Testis (tissue), 3 donors: Measurements from ENCODE around the gene TDRD9. TPM values are rescaled to one million over a fixed set of nuclear protein-coding genes. Genes with fewer than 3 reads are reported as not detected.

Source experiments
- DNase-seq: peaks from one replicate; pipeline ENCODE4 v3.0.0-alpha.2; 2019
- H3K27ac ChIP-seq, 2 donors: fragments of 200-600 bp; sonication (generic); one replicate each; pipeline ENCODE4 v1.5.1; 2019
- H3K27me3 ChIP-seq: fragments of 200-600 bp; sonication (generic); one replicate; pipeline ENCODE4 v1.5.1; 2019
- H3K36me3 ChIP-seq: fragments of 200-600 bp; sonication (generic); one replicate; pipeline ENCODE4 v1.5.1; 2017; ENCODE audit warnings: low read depth; ENCODE audit errors: missing control alignments
- H3K4me1 ChIP-seq: fragments of 200-600 bp; sonication (generic); one replicate; pipeline ENCODE4 v1.5.1; 2019
- H3K4me3 ChIP-seq, 2 donors: fragments of 200-600 bp; sonication (generic); one replicate each; pipeline ENCODE4 v1.5.1; 2017 to 2019
- H3K9me3 ChIP-seq: fragments of 200-600 bp; sonication (generic); one replicate; pipeline ENCODE4 v1.5.1; 2017
- POLR2A ChIP-seq: fragments of 450-650 bp; IDR thresholded peaks from one replicate; pipeline ENCODE4 v1.6.1; 2017; ENCODE audit warnings: antibody characterized with exemption, mild to moderate bottlenecking, moderate library complexity
- WGBS, 2 donors: methylation state at CpG; one replicate each; pipeline ENCODE4 v1.1.5; 2018; 5-methylcytosine and 5-hydroxymethylcytosine counted together
- intact Hi-C: fragments of 100-400 bp; cut with DNase I; formaldehyde crosslinking; loops from one replicate; pipeline ENCODE4 v1.15.1; 2023; ENCODE audit warnings: low total_unique reads
- polyA plus RNA-seq: library from polyadenylated mRNA; stranded (reverse); fragments of 350-450 nt; fragmentation: Illumina TruSeq; extraction: RNeasy Lipid Tissue Mini Kit (QIAGEN cat#74804); gene quantifications from one replicate; pipeline ENCODE4 v1.2.3, GENCODE V29; 2014; ENCODE audit warnings: low read depth, low replicate concordance; ENCODE audit not compliant: insufficient read depth
- total RNA-seq, 2 donors: library from RNA; depleted of rRNA; stranded (reverse); fragments of >200 nt; gene quantifications; one replicate each; pipeline ENCODE4 v1.2.3, GENCODE V29; 2016
- TF ChIP-seq, protein P1 (sequence below), 3 experiments: fragments of 450-650 bp in 2 of 3; fragments of 200-600 bp in 1 of 3; sonication (generic) in 1 of 3; IDR thresholded peaks; one replicate each; pipeline ENCODE4 v1.5.1; 2016 to 2019; ENCODE audit warnings: antibody characterized with exemption in 3 of 3, mild to moderate bottlenecking in 2 of 3, moderate library complexity in 1 of 3

TDRD9 gene
- total and polyA plus RNA-seq, 3 donors from 2014 or later: 41.8 to 72.8 (median 68.5) TPM

DNA sequence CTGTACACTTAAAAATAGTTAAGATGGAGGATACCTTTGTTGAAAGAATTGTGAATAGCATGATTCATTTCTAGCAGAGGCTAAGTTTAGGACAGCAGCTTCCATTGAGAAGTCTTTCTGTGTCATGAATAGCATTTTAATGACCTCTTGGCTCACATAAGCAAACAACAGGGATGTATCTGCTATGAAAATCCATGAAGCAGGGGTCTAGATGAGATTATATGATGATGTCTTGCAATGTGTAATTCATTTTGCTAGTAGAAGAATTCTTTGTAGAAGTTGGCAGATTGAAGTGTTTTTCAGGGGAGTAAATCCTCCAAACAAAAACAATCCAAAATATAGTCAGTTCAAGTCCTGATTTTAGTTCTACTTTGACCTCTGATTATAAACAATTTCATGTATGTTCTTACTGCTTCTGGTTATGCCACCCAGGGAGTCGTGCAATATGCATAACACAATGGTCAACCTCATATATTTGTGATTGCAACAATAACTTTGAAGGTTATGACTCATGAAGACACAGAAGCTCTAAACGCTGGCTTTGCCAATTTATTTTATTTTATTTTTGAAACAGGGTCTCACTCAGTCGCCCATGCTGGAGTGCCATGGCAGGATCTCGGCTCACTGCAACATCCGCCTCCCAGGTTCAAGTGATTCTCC, 21.0 kb downstream of the TDRD9 start:
- no peaks in the 10 kb centered on the region for H3K36me3 ChIP-seq
- H3K27ac ChIP-seq: no peak overlapping the region
- DNase-seq: no peak
- no peaks in the 10 kb centered on the region for H3K9me3 ChIP-seq
- H3K27me3 ChIP-seq: no peaks in the 10 kb centered on the region
- intact Hi-C loops: no loop called here
- no peaks in the 10 kb centered on the region for H3K4me1 ChIP-seq
- H3K4me3 ChIP-seq: no peak overlapping the region
- TF ChIP-seq, protein P1, sequence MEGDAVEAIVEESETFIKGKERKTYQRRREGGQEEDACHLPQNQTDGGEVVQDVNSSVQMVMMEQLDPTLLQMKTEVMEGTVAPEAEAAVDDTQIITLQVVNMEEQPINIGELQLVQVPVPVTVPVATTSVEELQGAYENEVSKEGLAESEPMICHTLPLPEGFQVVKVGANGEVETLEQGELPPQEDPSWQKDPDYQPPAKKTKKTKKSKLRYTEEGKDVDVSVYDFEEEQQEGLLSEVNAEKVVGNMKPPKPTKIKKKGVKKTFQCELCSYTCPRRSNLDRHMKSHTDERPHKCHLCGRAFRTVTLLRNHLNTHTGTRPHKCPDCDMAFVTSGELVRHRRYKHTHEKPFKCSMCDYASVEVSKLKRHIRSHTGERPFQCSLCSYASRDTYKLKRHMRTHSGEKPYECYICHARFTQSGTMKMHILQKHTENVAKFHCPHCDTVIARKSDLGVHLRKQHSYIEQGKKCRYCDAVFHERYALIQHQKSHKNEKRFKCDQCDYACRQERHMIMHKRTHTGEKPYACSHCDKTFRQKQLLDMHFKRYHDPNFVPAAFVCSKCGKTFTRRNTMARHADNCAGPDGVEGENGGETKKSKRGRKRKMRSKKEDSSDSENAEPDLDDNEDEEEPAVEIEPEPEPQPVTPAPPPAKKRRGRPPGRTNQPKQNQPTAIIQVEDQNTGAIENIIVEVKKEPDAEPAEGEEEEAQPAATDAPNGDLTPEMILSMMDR (IDR thresholded peaks at IDR 0.05): no peak
- TF ChIP-seq POLR2A: no peak
- 81 to 85% methylated on average over 5 of the region's 5 CpGs for WGBS, 2 donors

DNA sequence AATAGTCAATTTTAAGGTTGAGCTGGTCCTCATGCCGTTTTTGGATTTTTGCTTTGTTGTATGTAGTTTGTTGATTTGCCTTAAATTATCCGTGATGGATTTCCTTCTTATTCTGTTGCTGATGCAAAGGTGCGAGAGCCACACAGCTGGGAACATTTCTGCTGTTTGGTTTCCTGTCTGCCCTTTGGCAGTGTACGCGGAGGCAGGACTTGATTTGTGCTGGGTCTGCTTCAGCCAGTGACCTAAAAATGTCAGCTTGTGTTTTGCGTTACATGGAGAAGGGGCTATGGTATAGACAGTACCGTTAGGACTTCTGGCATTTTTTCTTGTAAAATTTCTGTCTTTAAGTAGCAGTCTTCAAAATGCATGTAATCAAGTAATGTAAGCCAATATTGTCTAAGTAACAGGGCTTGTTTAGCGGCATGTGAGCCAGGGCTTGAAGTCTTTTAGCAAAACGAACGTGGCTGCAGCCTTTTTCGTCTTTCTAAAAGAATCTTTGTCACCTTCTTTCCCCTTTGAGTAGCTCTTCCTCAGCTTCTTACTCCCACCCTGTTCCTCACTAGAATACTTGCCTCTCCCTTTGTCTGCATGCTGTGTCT, 32.3 kb downstream of the TDRD9 start:
- intact Hi-C loops: no loop called here
- WGBS, 2 donors: 65 to 78% methylated on average over 11 of the region's 11 CpGs
- Histone ChIP-seq H3K9me3 (no peaks in the 10 kb centered on the region), H3K27me3 (no peaks in the 10 kb centered on the region), H3K4me1 (no peaks in the 10 kb centered on the region), H3K27ac (no peak overlapping the region), H3K4me3 (no peak overlapping the region), H3K36me3 (no peaks in the 10 kb centered on the region)
- TF ChIP-seq POLR2A: no peak
- TF ChIP-seq, protein P1 (IDR thresholded peaks at IDR 0.05): no peak
- DNase-seq: no peak

DNA sequence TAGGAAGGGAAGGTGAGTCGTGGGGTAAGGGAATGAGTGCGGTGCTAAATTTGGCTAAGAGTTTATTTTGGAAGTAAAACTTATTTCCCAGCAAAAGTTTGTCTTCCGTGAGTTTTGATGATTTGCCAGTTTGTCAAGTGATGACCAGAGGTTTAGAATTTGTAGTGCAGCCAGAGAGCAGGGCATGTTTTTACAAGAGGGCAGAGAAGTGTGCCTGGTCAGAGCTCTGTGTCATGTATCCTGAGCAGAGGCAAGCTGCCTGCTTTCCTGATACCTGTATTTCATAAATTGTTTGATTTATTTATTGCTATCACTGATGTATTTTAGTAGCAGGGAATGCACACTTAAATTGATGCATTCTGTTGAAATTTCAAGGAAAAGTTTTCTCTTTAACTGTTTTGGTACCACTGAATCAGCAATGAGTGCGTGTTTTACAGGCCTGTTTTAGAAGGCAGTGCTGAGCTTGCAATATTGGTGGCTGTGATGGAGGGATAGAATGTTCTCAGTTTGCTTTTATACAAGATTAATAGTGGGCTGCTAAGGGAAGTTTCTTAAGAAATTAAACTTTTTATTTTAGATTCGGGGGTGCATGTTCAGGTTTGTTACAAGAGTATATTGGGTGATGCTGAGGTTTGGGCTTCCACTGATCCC, 33.8 kb downstream of the TDRD9 start:
- Histone ChIP-seq H3K27me3 (no peaks in the 10 kb centered on the region), H3K9me3 (no peaks in the 10 kb centered on the region), H3K4me3 (no peak overlapping the region), H3K4me1 (no peaks in the 10 kb centered on the region), H3K36me3 (no peaks in the 10 kb centered on the region), H3K27ac (no peak overlapping the region)
- WGBS, 2 donors: 72 to 76% methylated on average over 5 of the region's 5 CpGs
- no peak for DNase-seq
- intact Hi-C loops: no loop called here
- TF ChIP-seq, protein P1 (IDR thresholded peaks at IDR 0.05): no peak
- TF ChIP-seq POLR2A: no peak

DNA sequence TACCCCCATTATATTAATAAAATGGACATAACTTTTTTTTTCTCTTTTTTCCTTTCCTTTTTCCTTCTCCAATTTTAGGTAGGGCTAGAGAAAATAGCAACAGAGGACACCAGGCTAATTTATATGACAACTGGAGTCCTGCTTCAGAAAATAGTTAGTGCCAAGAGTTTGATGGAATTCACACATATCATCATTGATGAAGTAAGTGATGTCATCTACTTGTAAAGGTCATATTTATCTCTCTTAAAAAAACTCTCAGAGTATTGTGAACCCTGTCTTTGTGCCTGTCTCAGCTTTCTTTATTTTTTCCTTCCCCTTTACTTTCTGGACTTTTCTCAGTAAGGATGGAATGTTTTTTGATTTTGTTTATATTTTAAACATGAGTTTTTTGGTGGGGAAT, 38.4 kb downstream of the TDRD9 start:
- Histone ChIP-seq H3K9me3 (no peaks in the 10 kb centered on the region), H3K36me3 (no peaks in the 10 kb centered on the region), H3K27me3 (no peaks in the 10 kb centered on the region), H3K27ac (no peak overlapping the region), H3K4me3 (no peak overlapping the region), H3K4me1 (no peaks in the 10 kb centered on the region)
- intact Hi-C loops: no loop called here
- no peak for DNase-seq
- TF ChIP-seq, protein P1 (IDR thresholded peaks at IDR 0.05): no peak
- no peak for TF ChIP-seq POLR2A
